ENCODE results near the gene SLC25A34.

GRCh38 chr1:15702722-15703550, 33.1 kb upstream of the SLC25A34 start:
- TF ChIP-seq, protein P1, sequence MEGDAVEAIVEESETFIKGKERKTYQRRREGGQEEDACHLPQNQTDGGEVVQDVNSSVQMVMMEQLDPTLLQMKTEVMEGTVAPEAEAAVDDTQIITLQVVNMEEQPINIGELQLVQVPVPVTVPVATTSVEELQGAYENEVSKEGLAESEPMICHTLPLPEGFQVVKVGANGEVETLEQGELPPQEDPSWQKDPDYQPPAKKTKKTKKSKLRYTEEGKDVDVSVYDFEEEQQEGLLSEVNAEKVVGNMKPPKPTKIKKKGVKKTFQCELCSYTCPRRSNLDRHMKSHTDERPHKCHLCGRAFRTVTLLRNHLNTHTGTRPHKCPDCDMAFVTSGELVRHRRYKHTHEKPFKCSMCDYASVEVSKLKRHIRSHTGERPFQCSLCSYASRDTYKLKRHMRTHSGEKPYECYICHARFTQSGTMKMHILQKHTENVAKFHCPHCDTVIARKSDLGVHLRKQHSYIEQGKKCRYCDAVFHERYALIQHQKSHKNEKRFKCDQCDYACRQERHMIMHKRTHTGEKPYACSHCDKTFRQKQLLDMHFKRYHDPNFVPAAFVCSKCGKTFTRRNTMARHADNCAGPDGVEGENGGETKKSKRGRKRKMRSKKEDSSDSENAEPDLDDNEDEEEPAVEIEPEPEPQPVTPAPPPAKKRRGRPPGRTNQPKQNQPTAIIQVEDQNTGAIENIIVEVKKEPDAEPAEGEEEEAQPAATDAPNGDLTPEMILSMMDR (IDR thresholded peaks at IDR 0.05) = no peak
- TF ChIP-seq POLR2A (IDR thresholded peaks at IDR 0.05) = no peak

All from lower leg skin (tissue), 3 donors.